SH-SY5Y (cell line): ENCODE data around the gene PTPRG.

Experiments used
- GATA2 ChIP-seq: IDR thresholded peaks from 2 replicates; pipeline ENCODE4 v1.6.1; 2011; ENCODE audit warnings: mild to moderate bottlenecking, low read depth, low read length
- GATA3 ChIP-seq: IDR thresholded peaks from 2 replicates; pipeline ENCODE4 v1.6.1; 2011; ENCODE audit warnings: low read depth, mild to moderate bottlenecking, low read length, moderate library complexity

DNA sequence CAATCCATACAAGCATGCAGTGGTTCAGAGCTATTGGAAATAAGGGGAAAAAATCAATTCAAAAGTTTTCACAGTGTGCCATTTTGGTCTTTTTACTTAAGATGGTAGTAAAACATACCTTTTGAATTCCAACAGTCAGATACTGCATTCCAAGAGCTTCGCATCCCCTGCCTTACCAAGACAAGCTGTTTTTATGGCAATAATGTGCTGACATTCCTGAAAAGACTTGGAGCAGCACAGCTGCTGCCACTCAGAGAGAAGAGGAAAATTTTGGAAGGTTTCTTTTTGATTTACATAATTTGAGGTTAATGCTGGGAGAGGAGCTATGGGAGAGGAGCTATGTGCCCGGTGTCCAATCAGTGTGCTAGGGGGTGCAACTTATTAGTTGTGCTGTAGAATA lies 663.7 kb downstream of the PTPRG start:
- no peak for TF ChIP-seq GATA3
- no peak for TF ChIP-seq GATA2
